ENCODE results near the gene PFN3.

DNA sequence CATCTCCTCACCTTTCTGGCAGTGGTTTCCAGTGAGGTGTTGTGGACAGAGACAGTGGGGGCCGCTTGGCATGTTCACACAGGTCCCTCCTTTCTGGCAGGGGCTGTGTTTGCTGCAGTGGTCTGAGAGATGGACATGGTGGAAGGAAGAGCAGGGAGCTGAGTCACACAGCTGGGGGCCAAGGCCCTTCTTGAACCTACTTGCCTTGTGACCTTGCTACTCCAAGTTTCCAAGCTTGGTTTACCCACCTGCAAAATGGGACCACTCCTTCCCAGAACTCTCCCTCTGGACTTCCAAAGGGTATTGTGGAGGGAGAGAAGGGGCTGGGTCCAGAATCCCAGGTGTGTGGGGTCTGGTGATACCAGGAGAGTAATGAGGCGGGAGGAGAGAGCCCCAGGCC lies 4.9 kb upstream of the PFN3 start:
- TF ChIP-seq, protein P1, sequence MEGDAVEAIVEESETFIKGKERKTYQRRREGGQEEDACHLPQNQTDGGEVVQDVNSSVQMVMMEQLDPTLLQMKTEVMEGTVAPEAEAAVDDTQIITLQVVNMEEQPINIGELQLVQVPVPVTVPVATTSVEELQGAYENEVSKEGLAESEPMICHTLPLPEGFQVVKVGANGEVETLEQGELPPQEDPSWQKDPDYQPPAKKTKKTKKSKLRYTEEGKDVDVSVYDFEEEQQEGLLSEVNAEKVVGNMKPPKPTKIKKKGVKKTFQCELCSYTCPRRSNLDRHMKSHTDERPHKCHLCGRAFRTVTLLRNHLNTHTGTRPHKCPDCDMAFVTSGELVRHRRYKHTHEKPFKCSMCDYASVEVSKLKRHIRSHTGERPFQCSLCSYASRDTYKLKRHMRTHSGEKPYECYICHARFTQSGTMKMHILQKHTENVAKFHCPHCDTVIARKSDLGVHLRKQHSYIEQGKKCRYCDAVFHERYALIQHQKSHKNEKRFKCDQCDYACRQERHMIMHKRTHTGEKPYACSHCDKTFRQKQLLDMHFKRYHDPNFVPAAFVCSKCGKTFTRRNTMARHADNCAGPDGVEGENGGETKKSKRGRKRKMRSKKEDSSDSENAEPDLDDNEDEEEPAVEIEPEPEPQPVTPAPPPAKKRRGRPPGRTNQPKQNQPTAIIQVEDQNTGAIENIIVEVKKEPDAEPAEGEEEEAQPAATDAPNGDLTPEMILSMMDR (IDR thresholded peaks at IDR 0.05), result no peak
- no peak for TF ChIP-seq POLR2A (IDR thresholded peaks at IDR 0.05)
- TF ChIP-seq POLR2AphosphoS5 (IDR thresholded peaks at IDR 0.05), result no peak
- no peak for TF ChIP-seq EP300 (IDR thresholded peaks at IDR 0.05)

All from sigmoid colon (tissue), 4 donors.